Measurements from ENCODE around the gene VSTM2L. TPM values are rescaled to one million over a fixed set of nuclear protein-coding genes. Genes with fewer than 3 reads are reported as not detected.

Gene VSTM2L
- total and polyA plus RNA-seq, 9 of the 15 experiments (the other 6 are each of a cell fraction or from before 2014, with no cell fraction given), result not detected

GRCh38 chr20:37992802-37993409 is 90.0 kb downstream of the VSTM2L start (continued):
- no peak for TF ChIP-seq NCOA2 (IDR thresholded peaks at IDR 0.05; ENCODE audit: partially characterized antibody in 2 of 2)
- peak; percentile 43 to 62 (median 51); a peak in 4 of 6 replicates for TF ChIP-seq CTCF (IDR thresholded peaks at IDR 0.05 in 2 of 3, conservative IDR thresholded peaks at IDR 0.05 in 1 of 3; ENCODE audit: insufficient read depth in 2 of 3, low read depth in 1 of 3, low read length in 3 of 3)
- TF ChIP-seq JUNB (CRISPR knock-in tag; conservative IDR thresholded peaks at IDR 0.05), result no peak
- TF ChIP-seq NFE2 (IDR thresholded peaks at IDR 0.05; ENCODE audit: low read depth), result peak; percentile 34; the same call in 1 of the 2 replicates
- TF ChIP-seq EGR1 (conservative IDR thresholded peaks at IDR 0.05), result peak; percentile 47; the same call in 1 of the 2 replicates
- TF ChIP-seq XRCC5 (IDR thresholded peaks at IDR 0.05; ENCODE audit: low read depth, low read length), result 0 out of 2 replicates have a peak, but pooled peaks have one; percentile 30
- TF ChIP-seq HMBOX1 (IDR thresholded peaks at IDR 0.05), result no peak
- 0 out of 2 replicates have a peak, but pooled peaks have one; percentile 9 for TF ChIP-seq CBFA2T2 (conservative IDR thresholded peaks at IDR 0.05)
- no peak for TF ChIP-seq ZNF140 (CRISPR knock-in tag; IDR thresholded peaks at IDR 0.05)
- peak; percentile 53; the same call in 1 of the 2 replicates for TF ChIP-seq TEAD4 (IDR thresholded peaks at IDR 0.05; ENCODE audit: low read length)
- no peak for TF ChIP-seq TEAD4 (CRISPR knock-in tag; IDR thresholded peaks at IDR 0.05; ENCODE audit: borderline replicate concordance)
- peak; percentile 25; the same call in 1 of the 2 replicates for TF ChIP-seq TCF3 (CRISPR knock-in tag; IDR thresholded peaks at IDR 0.05)
- no peak for TF ChIP-seq HCFC1 (IDR thresholded peaks at IDR 0.05; ENCODE audit: low read depth, low read length)
- peak in 1 of 2 experiments; percentile 53; a peak in 1 of 4 replicates for TF ChIP-seq TBL1XR1 (IDR thresholded peaks at IDR 0.05; ENCODE audit: low read length in 2 of 2)
- TF ChIP-seq NUFIP1 (IDR thresholded peaks at IDR 0.05; ENCODE audit: partially characterized antibody), result no peak
- no peak for TF ChIP-seq MXI1 (IDR thresholded peaks at IDR 0.05; ENCODE audit: low read depth, low read length)
- TF ChIP-seq CSDE1 (IDR thresholded peaks at IDR 0.05), result no peak
- no peak for TF ChIP-seq EWSR1 (IDR thresholded peaks at IDR 0.05; ENCODE audit: borderline replicate concordance, low read depth, partially characterized antibody)
- 0 out of 2 replicates have a peak, but pooled peaks have one; percentile 54 for TF ChIP-seq SMC3 (conservative IDR thresholded peaks at IDR 0.05; ENCODE audit: insufficient read depth, low read depth, low read length)
- no peak for TF ChIP-seq SMAD3 (CRISPR knock-in tag; conservative IDR thresholded peaks at IDR 0.05)
- peak in 1 of 2 experiments; percentile 37; a peak in 1 of 4 replicates for TF ChIP-seq MAZ (CRISPR knock-in tag; conservative IDR thresholded peaks at IDR 0.05 in 1 of 2, IDR thresholded peaks at IDR 0.05 in 1 of 2)
- TF ChIP-seq BRF1 (IDR thresholded peaks at IDR 0.05; ENCODE audit: borderline replicate concordance, extremely low read depth, insufficient read length), result no peak
- TF ChIP-seq ZBTB49 (CRISPR knock-in tag; IDR thresholded peaks at IDR 0.05; ENCODE audit: borderline replicate concordance), result no peak

Measured in K562 (cell line).